HTERT RPE-1 (cell line): Measurements from ENCODE around the gene WDR82.

ENCODE experiments used
- in situ Hi-C: fragments of 300-500 bp; cut with MboI; formaldehyde crosslinking; loops from 4 replicates; pipeline ENCODE4 v1.14.3; 2020; ENCODE audit warnings: low sequenced_read_pairs

WDR82 gene

GRCh38 chr3:52257911-52258310 lies 20.5 kb downstream of the WDR82 start:
- in situ Hi-C loops: no loop called here

- in situ Hi-C loops: no loop called here
Measured at GRCh38 chr3:52256622-52257021, 21.8 kb downstream of the WDR82 start.

- in situ Hi-C loops: no loop called here
Measured at GRCh38 chr3:52256159-52256558, 22.3 kb downstream of the WDR82 start.

GRCh38 chr3:52254608-52255007 lies 23.8 kb downstream of the WDR82 start:
- in situ Hi-C loops: no loop called here

- in situ Hi-C loops: no loop called here
Measured at GRCh38 chr3:52253314-52254304, 24.8 kb downstream of the WDR82 start.

GRCh38 chr3:52250122-52250521 lies 28.3 kb downstream of the WDR82 start:
- in situ Hi-C loops: no loop called here

- in situ Hi-C loops: no loop called here
Measured at GRCh38 chr3:52249683-52250082, 28.8 kb downstream of the WDR82 start.

GRCh38 chr3:52248816-52249547 lies 29.5 kb downstream of the WDR82 start:
- in situ Hi-C loops: no loop called here

GRCh38 chr3:52248165-52248541 lies 30.3 kb downstream of the WDR82 start:
- in situ Hi-C loops: no loop called here

- in situ Hi-C loops: no loop called here
Measured at GRCh38 chr3:52247409-52248164, 30.9 kb downstream of the WDR82 start.

- in situ Hi-C loops: no loop called here
Measured at GRCh38 chr3:52246728-52247408, 31.6 kb downstream of the WDR82 start.

GRCh38 chr3:52246264-52246620 lies 32.2 kb downstream of the WDR82 start:
- in situ Hi-C loops: no loop called here

- in situ Hi-C loops: no loop called here
Measured at GRCh38 chr3:52245322-52246263, 32.9 kb downstream of the WDR82 start, which contains the start of gene PPM1M. TSS of gene PPM1M (plus strand) at chr3:52245759. CDS start at chr3:52245825, 66 bp downstream.

- in situ Hi-C loops: no loop called here
Measured at GRCh38 chr3:52243791-52244628, 34.4 kb downstream of the WDR82 start.

GRCh38 chr3:52242039-52242438 lies 36.4 kb downstream of the WDR82 start:
- in situ Hi-C loops: no loop called here

- in situ Hi-C loops: no loop called here
Measured at GRCh38 chr3:52240886-52241370, 37.5 kb downstream of the WDR82 start.

- in situ Hi-C loops: no loop called here
Measured at GRCh38 chr3:52240059-52240885, 38.2 kb downstream of the WDR82 start.
